MM.1S (cell line): Measurements from ENCODE around the gene ALDH1A2.

Experiments
- EZH2 ChIP-seq: fragments of 300-600 bp; sonication (generic); optimal IDR thresholded peaks from 2 replicates; pipeline ENCODE3; 2017; ENCODE audit warnings: low read depth, mild to moderate bottlenecking, antibody characterized with exemption, low read length, mixed read lengths
- EZH2phosphoT487 ChIP-seq: fragments of 300-600 bp; sonication (generic); IDR thresholded peaks from 2 replicates; pipeline ENCODE4 v1.6.1; 2018; ENCODE audit warnings: antibody characterized with exemption, low read length
- TF ChIP-seq, protein P1 (sequence below): fragments of 300-600 bp; sonication (generic); IDR thresholded peaks from 2 replicates; pipeline ENCODE4 v1.5.1; 2016; ENCODE audit warnings: antibody characterized with exemption, low read length, mixed read lengths

DNA sequence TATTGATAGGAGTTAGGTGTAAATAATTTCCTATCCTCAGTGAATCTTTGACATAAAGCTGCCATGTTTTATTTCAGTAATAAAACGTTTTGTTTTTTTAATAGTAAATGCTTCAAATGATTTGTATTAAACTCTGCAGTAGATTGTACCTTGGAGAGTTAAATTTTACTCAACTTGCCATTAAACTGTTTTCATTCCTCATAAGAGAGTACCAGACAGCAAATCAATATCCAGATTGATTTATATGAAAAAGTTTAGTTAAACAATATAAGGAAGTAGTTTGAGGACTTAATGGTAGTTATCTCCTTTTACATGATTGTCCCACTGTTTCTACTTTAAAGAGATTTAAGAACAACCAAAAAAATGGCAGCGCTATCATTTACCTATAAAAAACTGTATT, 18.4 kb downstream of the ALDH1A2 start:
- TF ChIP-seq, protein P1, sequence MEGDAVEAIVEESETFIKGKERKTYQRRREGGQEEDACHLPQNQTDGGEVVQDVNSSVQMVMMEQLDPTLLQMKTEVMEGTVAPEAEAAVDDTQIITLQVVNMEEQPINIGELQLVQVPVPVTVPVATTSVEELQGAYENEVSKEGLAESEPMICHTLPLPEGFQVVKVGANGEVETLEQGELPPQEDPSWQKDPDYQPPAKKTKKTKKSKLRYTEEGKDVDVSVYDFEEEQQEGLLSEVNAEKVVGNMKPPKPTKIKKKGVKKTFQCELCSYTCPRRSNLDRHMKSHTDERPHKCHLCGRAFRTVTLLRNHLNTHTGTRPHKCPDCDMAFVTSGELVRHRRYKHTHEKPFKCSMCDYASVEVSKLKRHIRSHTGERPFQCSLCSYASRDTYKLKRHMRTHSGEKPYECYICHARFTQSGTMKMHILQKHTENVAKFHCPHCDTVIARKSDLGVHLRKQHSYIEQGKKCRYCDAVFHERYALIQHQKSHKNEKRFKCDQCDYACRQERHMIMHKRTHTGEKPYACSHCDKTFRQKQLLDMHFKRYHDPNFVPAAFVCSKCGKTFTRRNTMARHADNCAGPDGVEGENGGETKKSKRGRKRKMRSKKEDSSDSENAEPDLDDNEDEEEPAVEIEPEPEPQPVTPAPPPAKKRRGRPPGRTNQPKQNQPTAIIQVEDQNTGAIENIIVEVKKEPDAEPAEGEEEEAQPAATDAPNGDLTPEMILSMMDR, result no peak
- no peak for TF ChIP-seq EZH2
- TF ChIP-seq EZH2phosphoT487, result no peak
